ENCODE results near the gene VWA5B1. TPM values are rescaled to one million over a fixed set of nuclear protein-coding genes. Genes with fewer than 3 reads are reported as not detected.

VWA5B1 gene
- total RNA-seq, 1 donor from 2014 or later = not detected

DNA sequence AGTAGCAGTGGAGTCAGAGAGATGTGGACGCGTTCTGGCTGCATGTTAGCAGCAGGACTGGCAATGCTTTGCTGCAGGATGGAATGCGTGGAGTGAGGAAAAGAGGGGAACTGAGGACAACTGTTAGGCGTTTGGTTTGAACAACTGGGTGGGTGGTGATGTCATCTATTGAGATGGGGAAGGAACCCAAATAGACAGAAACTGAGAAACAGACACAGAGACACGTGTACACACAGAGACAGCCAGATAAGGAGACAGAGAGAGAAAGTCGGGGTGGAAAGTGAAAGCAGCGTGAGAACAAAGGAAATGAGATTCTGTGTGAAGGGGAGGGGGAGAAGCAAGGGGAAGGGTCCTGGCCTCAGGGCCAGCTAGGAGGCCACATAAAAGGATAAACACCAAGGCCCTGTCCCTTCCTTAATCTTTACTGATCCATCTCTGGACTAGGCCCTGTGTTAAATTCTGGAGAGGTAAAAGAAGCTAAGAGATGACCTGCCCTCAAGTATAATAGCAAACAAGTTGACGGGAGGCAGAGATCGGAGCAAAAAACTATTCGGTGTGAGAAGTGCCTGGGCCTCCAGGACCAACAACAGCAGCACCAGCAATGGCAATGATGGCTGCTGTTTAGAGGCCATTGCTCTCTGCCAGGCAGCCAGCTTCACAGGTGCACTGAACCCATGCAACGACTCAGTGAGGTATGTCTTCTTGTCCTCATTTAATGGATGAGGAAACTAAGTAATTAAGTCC is 31.6 kb downstream of the VWA5B1 start:
- Mint-ChIP-seq H3K4me1 (ENCODE audit: low read depth) (no peaks in the 10 kb centered on the region), H3K27me3 (ENCODE audit: low read depth) (peaks cover 59% of the 10 kb centered on the region), H3K9me3 (ENCODE audit: low read depth) (no peaks in the 10 kb centered on the region), H3K27ac (ENCODE audit: unreplicated experiment) (no peak overlapping the region), H3K36me3 (ENCODE audit: low read depth) (no peaks in the 10 kb centered on the region), H3K4me3 (ENCODE audit: unreplicated experiment) (no peak overlapping the region)
- no peak for TF ChIP-seq CTCF (IDR thresholded peaks at IDR 0.05)
- no peak for DNase-seq (ENCODE audit: low spot score)

DNA sequence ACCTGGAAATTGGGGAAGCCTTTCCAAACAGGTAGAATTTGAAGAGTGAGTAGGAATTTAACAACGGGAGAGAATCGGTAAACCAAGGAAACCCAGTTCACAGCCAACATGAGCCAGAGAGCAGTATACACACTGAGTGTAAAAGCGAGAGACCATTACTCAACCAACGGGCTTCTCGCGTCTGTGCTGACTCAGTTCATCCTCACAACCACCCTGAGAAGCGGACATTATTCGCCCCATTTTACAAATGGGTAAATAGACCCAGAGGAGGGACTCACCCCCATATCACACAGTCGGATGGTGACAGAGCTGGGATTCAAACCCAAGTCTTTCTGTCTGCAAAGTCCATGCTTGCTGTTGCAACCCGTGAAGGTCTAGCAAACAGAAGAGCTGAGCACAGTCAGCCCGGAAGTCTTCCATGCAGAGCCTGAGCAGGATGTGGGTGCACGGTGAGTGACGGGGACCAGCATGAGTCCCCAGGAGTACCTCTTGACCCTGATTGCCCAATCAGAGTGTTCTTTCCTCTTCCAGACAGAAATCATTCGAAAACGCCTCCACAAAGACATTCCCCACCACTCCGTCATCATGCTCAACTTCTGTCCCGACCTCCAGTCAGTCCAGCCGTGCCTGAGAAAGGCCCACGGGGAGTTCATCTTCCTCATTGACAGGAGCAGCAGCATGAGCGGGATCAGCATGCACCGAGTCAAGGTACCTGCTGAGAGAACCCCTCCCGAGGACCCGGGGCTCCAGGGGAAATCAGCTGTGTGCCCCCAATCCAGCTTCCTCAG is 32.3 kb downstream of the VWA5B1 start:
- no peaks in the 10 kb centered on the region for H3K4me1 Mint-ChIP-seq (ENCODE audit: low read depth)
- no peak for DNase-seq (ENCODE audit: low spot score)
- no peaks in the 10 kb centered on the region for H3K9me3 Mint-ChIP-seq (ENCODE audit: low read depth)
- H3K4me3 Mint-ChIP-seq (ENCODE audit: unreplicated experiment) = no peak overlapping the region
- H3K27me3 Mint-ChIP-seq (ENCODE audit: low read depth) = peaks cover 66% of the 10 kb centered on the region
- H3K36me3 Mint-ChIP-seq (ENCODE audit: low read depth) = no peaks in the 10 kb centered on the region
- H3K27ac Mint-ChIP-seq (ENCODE audit: unreplicated experiment) = no peak overlapping the region
- TF ChIP-seq CTCF (IDR thresholded peaks at IDR 0.05) = no peak

GRCh38 chr1:20323613-20323920 is 32.9 kb downstream of the VWA5B1 start:
- no peak for TF ChIP-seq CTCF (IDR thresholded peaks at IDR 0.05)
- H3K4me3 Mint-ChIP-seq (ENCODE audit: unreplicated experiment) = no peak overlapping the region
- H3K36me3 Mint-ChIP-seq (ENCODE audit: low read depth) = no peaks in the 10 kb centered on the region
- H3K9me3 Mint-ChIP-seq (ENCODE audit: low read depth) = no peaks in the 10 kb centered on the region
- peaks cover 69% of the 10 kb centered on the region for H3K27me3 Mint-ChIP-seq (ENCODE audit: low read depth)
- no peaks in the 10 kb centered on the region for H3K4me1 Mint-ChIP-seq (ENCODE audit: low read depth)
- DNase-seq (ENCODE audit: low spot score) = no peak
- H3K27ac Mint-ChIP-seq (ENCODE audit: unreplicated experiment) = no peak overlapping the region

- Mint-ChIP-seq H3K9me3 (ENCODE audit: low read depth) (no peaks in the 10 kb centered on the region), H3K4me1 (ENCODE audit: low read depth) (no peaks in the 10 kb centered on the region), H3K36me3 (ENCODE audit: low read depth) (no peaks in the 10 kb centered on the region), H3K27ac (ENCODE audit: unreplicated experiment) (no peak overlapping the region), H3K4me3 (ENCODE audit: unreplicated experiment) (no peak overlapping the region), H3K27me3 (ENCODE audit: low read depth) (peaks cover 67% of the 10 kb centered on the region)
- DNase-seq (ENCODE audit: low spot score) = no peak
- no peak for TF ChIP-seq CTCF (IDR thresholded peaks at IDR 0.05)
Observed at GRCh38 chr1:20324704-20325406, 34.2 kb downstream of the VWA5B1 start.

DNA sequence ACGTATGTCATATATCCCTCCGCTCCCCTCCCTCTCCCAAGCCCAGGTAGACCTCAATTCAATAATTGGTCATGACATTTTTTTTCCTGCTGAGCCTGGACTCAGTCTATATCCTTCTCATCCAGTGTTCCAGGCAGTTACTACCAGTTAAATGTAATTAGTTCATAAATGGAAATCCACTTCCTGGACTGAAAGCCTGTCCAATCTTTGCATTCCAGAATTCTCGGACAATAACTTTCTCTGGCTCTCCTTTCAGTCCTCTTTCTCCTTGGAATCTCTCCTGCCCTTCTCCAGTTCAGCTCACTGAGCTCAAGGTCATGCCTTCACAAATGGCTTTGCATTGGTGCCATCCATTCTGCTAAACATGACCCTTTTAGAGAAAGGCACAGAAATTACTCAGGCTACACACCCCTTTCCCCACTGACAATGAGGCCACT is 34.8 kb downstream of the VWA5B1 start:
- H3K36me3 Mint-ChIP-seq (ENCODE audit: low read depth) = no peaks in the 10 kb centered on the region
- H3K4me3 Mint-ChIP-seq (ENCODE audit: unreplicated experiment) = no peak overlapping the region
- H3K4me1 Mint-ChIP-seq (ENCODE audit: low read depth) = no peaks in the 10 kb centered on the region
- peaks cover 66% of the 10 kb centered on the region for H3K27me3 Mint-ChIP-seq (ENCODE audit: low read depth)
- no peaks in the 10 kb centered on the region for H3K9me3 Mint-ChIP-seq (ENCODE audit: low read depth)
- no peak for DNase-seq (ENCODE audit: low spot score)
- TF ChIP-seq CTCF (IDR thresholded peaks at IDR 0.05) = no peak
- H3K27ac Mint-ChIP-seq (ENCODE audit: unreplicated experiment) = no peak overlapping the region
